GM18870 (cell line): ENCODE results near the gene SSBP4.

Experiments used
- ATAC-seq: cut with Tn5 transposase; IDR thresholded peaks from one replicate; pipeline ENCODE4 v1.9.1; 2021; ENCODE audit warnings: moderate library complexity; ENCODE audit not compliant: unreplicated experiment

Gene SSBP4

GRCh38 chr19:18431351-18432197, 12.4 kb downstream of the SSBP4 start:
- ATAC-seq: no peak

GRCh38 chr19:18432275-18433014, 13.2 kb downstream of the SSBP4 start:
- ATAC-seq: no peak

- no peak for ATAC-seq
These were observed 14.0 kb downstream of the SSBP4 start for GRCh38 chr19:18433015-18433691.

GRCh38 chr19:18433735-18434398, 14.7 kb downstream of the SSBP4 start:
- no peak for ATAC-seq

GRCh38 chr19:18434411-18435175, 15.4 kb downstream of the SSBP4 start:
- ATAC-seq: no peak

- ATAC-seq: no peak
These were observed 16.1 kb downstream of the SSBP4 start for GRCh38 chr19:18435178-18435841.

- ATAC-seq: no peak
These were observed 16.9 kb downstream of the SSBP4 start for GRCh38 chr19:18435842-18436670.

- peak; percentile 40 for ATAC-seq
These were observed 17.7 kb downstream of the SSBP4 start for GRCh38 chr19:18436671-18437490.

GRCh38 chr19:18437491-18438330, 18.5 kb downstream of the SSBP4 start, which contains the start of gene ISYNA1:
ISYNA1 (minus strand) TSS chr19:18438133; CDS start chr19:18437979, 154 bp downstream.
- no peak for ATAC-seq

GRCh38 chr19:18438331-18439024, 19.3 kb downstream of the SSBP4 start:
- ATAC-seq: no peak

GRCh38 chr19:18439025-18439909, 20.1 kb downstream of the SSBP4 start:
- ATAC-seq: no peak

GRCh38 chr19:18439910-18440237, 20.7 kb downstream of the SSBP4 start:
- no peak for ATAC-seq

GRCh38 chr19:18440415-18440877, 21.2 kb downstream of the SSBP4 start:
- no peak for ATAC-seq

GRCh38 chr19:18440936-18441803, 22.0 kb downstream of the SSBP4 start:
- no peak for ATAC-seq
